SK-N-SH (cell line): Measurements from ENCODE around the gene AFF1. TPM values are rescaled to one million over a fixed set of nuclear protein-coding genes. Genes with fewer than 3 reads are reported as not detected.

Experiments
- CTCF ChIA-PET: fragments of 300-600, 350-600 bp; formaldehyde crosslinking; extraction: SDS; loops from one replicate; lab custom pipeline; 2021; lab: Yijun Ruan, JAX
- POLR2A ChIA-PET: fragments of 350-600 bp; sonication (Branson Sonifier 250); formaldehyde crosslinking; extraction: SDS; loops from one replicate; lab custom pipeline; 2020; ENCODE audit warnings: antibody characterized with exemption, inconsistent platforms; lab: Yijun Ruan, JAX
- DNase-seq: peaks from one replicate; pipeline ENCODE4 v3.0.0; 2012
- H2AFZ ChIP-seq: fragments of 200-600 bp; sonication (generic); 2 replicates; pipeline ENCODE4 v1.8.1; 2016; ENCODE audit warnings: antibody characterized with exemption, mild to moderate bottlenecking, low read depth
- H3F3A ChIP-seq: fragments of 200-600 bp; sonication (generic); replicated peaks from 2 replicates; pipeline ENCODE3; 2016; ENCODE audit warnings: antibody characterized with exemption, mild to moderate bottlenecking; ENCODE audit not compliant: insufficient read depth
- H3K27ac ChIP-seq, 2 experiments: fragments of 200-500 bp in 1 of 2; fragments of 200-600 bp in 1 of 2; sonication (Bioruptor generic) in 1 of 2; sonication (generic), shearing (Covaris generic) in 1 of 2; 2 replicates each; pipeline versions ENCODE4 v1.5.1 to v1.6.1; 2014 to 2016; ENCODE audit warnings: low read depth in 2 of 2, inconsistent platforms in 1 of 2, low read length in 1 of 2, mild to moderate bottlenecking in 1 of 2, mixed read lengths in 1 of 2
- H3K27me3 ChIP-seq: fragments of 200-600 bp; sonication (generic), shearing (Covaris generic); 2 replicates; pipeline ENCODE4 v1.6.1; 2016; ENCODE audit warnings: mixed run types; ENCODE audit not compliant: insufficient read depth
- H3K36me3 ChIP-seq, 2 experiments: fragments of 200-500 bp in 1 of 2; fragments of 200-600 bp in 1 of 2; sonication (Bioruptor generic) in 1 of 2; sonication (generic) in 1 of 2; replicated peaks in 1 of 2; 2 replicates each; pipeline versions ENCODE3 to v1.5.1; 2014 to 2016; ENCODE audit warnings: low read length in 1 of 2, mild to moderate bottlenecking in 1 of 2; ENCODE audit not compliant: insufficient read depth in 2 of 2, control insufficient read depth in 1 of 2
- H3K4me1 ChIP-seq, 2 experiments: fragments of 200-500 bp in 1 of 2; fragments of 200-600 bp in 1 of 2; sonication (Bioruptor generic) in 1 of 2; sonication (generic), shearing (Covaris generic) in 1 of 2; 2 replicates each; pipeline versions ENCODE4 v1.5.1 to v1.6.1; 2014 to 2016; ENCODE audit warnings: low read depth in 1 of 2, low read length in 1 of 2, mixed run types in 1 of 2; ENCODE audit not compliant: insufficient read depth in 2 of 2, control insufficient read depth in 1 of 2
- H3K4me2 ChIP-seq: fragments of 200-600 bp; sonication (generic), shearing (Covaris generic); 2 replicates; pipeline ENCODE4 v1.6.1; 2017; ENCODE audit warnings: mixed run types
- H3K4me3 ChIP-seq, 2 experiments: fragments of 200-500 bp in 1 of 2; fragments of 200-600 bp in 1 of 2; sonication (Bioruptor generic) in 1 of 2; sonication (generic), shearing (Covaris generic) in 1 of 2; 2 replicates each; pipeline versions ENCODE4 v1.5.1 to v1.8.1; 2014 to 2016; ENCODE audit warnings: low read depth in 2 of 2, inconsistent platforms in 1 of 2, low read length in 1 of 2, mild to moderate bottlenecking in 1 of 2, mixed read lengths in 1 of 2, moderate library complexity in 1 of 2
- H3K79me2 ChIP-seq: fragments of 200-600 bp; sonication (generic); 2 replicates; pipeline ENCODE4 v1.8.1; 2017; ENCODE audit warnings: mild to moderate bottlenecking; ENCODE audit not compliant: insufficient read depth
- H3K9ac ChIP-seq: fragments of 200-600 bp; sonication (generic); 2 replicates; pipeline ENCODE4 v1.6.1; 2017; ENCODE audit warnings: mixed run types
- H3K9me2 ChIP-seq: fragments of 200-600 bp; sonication (generic); 2 replicates; pipeline ENCODE4 v1.6.1; 2017; ENCODE audit warnings: mixed run types
- H3K9me3 ChIP-seq: fragments of 200-600 bp; sonication (generic); 2 replicates; pipeline ENCODE4 v1.6.1; 2017; ENCODE audit warnings: mixed run types, mild to moderate bottlenecking, moderate library complexity
- H4K20me1 ChIP-seq: fragments of 200-600 bp; sonication (generic); 2 replicates; pipeline ENCODE4 v1.6.1; 2017; ENCODE audit warnings: mild to moderate bottlenecking, mixed run types; ENCODE audit not compliant: insufficient read depth
- CTCF ChIP-seq: fragments of 200-600 bp; sonication (generic); IDR thresholded peaks from 2 replicates; pipeline ENCODE4 v1.6.1; 2017; ENCODE audit warnings: antibody characterized with exemption, mild to moderate bottlenecking, moderate library complexity
- GATA2 ChIP-seq: sonication (generic); formaldehyde crosslinking; IDR thresholded peaks from 2 replicates; pipeline ENCODE4 v1.5.0; 2020; ENCODE audit warnings: mild to moderate bottlenecking, missing genetic modification reagents
- IRF3 ChIP-seq: fragments of 150-350 bp; IDR thresholded peaks from 2 replicates; pipeline ENCODE4 v1.6.1; 2016; ENCODE audit warnings: mild to moderate bottlenecking, low read depth, low read length
- MAX ChIP-seq: IDR thresholded peaks from 2 replicates; pipeline ENCODE4 v1.4.0; 2012; ENCODE audit warnings: low read depth
- NFIC ChIP-seq: IDR thresholded peaks from 2 replicates; pipeline ENCODE4 v1.4.0; 2012; ENCODE audit warnings: borderline replicate concordance
- SMC3 ChIP-seq: IDR thresholded peaks from 2 replicates; pipeline ENCODE4 v1.6.1; 2012; ENCODE audit warnings: low read depth, low read length, improper control_type of control experiment
- TCF12 ChIP-seq: IDR thresholded peaks from 2 replicates; pipeline ENCODE4 v1.4.0; 2012
- YY1 ChIP-seq: IDR thresholded peaks from 2 replicates; pipeline ENCODE4 v1.4.0; 2012; ENCODE audit warnings: low read depth, mild to moderate bottlenecking
- WGBS: methylation state at CpG from one replicate; pipeline ENCODE4 v1.1.6; 2017; ENCODE audit warnings: low lambda C conversion rate; 5-methylcytosine and 5-hydroxymethylcytosine counted together
- polyA plus RNA-seq, 3 experiments: library from polyadenylated mRNA; depleted of rRNA; stranded (reverse); fragments of >200 nt; gene quantifications; 2 replicates each; pipeline ENCODE4 v1.2.3, GENCODE V29; 2012

The AFF1 gene
- polyA plus RNA-seq, 1 of the 3 experiments (the other 2 are of a cell fraction): 2.7 TPM

GRCh38 chr4:87116231-87116630, 181.4 kb downstream of the AFF1 start:
- TF ChIP-seq MAX (no peak), TCF12 (no peak), YY1 (no peak), NFIC (no peak)
- no peaks in the 10 kb centered on the region for H4K20me1 ChIP-seq
- no peak overlapping the region for H3K27ac ChIP-seq
- no peaks in the 10 kb centered on the region for H3F3A ChIP-seq
- H2AFZ ChIP-seq: no peak overlapping the region
- WGBS: 100% methylated on average over 1 of the region's 1 CpG
- H3K4me2 ChIP-seq: no peak overlapping the region
- no peaks in the 10 kb centered on the region for H3K9me3 ChIP-seq
- H3K36me3 ChIP-seq: peaks cover 20 to 24% of the 10 kb centered on the region in 2 experiments
- H3K27me3 ChIP-seq: no peaks in the 10 kb centered on the region
- no peak overlapping the region for H3K4me3 ChIP-seq
- H3K4me1 ChIP-seq: 0 out of 4 replicates have a peak, but pooled peaks cover 0 to 3% of the 10 kb centered on the region in 2 experiments
- no peak overlapping the region for H3K9ac ChIP-seq
- CTCF ChIA-PET: interaction anchor here (0.9 to 1.5 kb wide), 4 partner anchors 34 to 194 kb away, joined by 3 to 5 read pairs (median 4); no protein-coding TSS in a partner anchor
- no peaks in the 10 kb centered on the region for H3K9me2 ChIP-seq
- DNase-seq: no peak
- POLR2A ChIA-PET: no interaction called here
- H3K79me2 ChIP-seq: no peaks in the 10 kb centered on the region

GRCh38 chr4:87117051-87117731, 182.4 kb downstream of the AFF1 start:
- 87% methylated on average over 7 of the region's 8 CpGs for WGBS
- Histone ChIP-seq H3K9me2 (no peaks in the 10 kb centered on the region), H3K4me2 (no peak overlapping the region), H3K4me1 (peaks cover 0 to 3% of the 10 kb centered on the region in 2 experiments; a peak in 1 of 4 replicates), H3K4me3 (no peak overlapping the region), H3K36me3 (peaks cover 18 to 23% of the 10 kb centered on the region in 2 experiments), H2AFZ (no peak overlapping the region), H3K27me3 (no peaks in the 10 kb centered on the region), H4K20me1 (no peaks in the 10 kb centered on the region), H3F3A (no peaks in the 10 kb centered on the region), H3K27ac (no peak overlapping the region), H3K9me3 (no peaks in the 10 kb centered on the region), H3K79me2 (no peaks in the 10 kb centered on the region), H3K9ac (no peak overlapping the region)
- no peak for DNase-seq
- TF ChIP-seq IRF3 (no peak), SMC3 (no peak), CTCF (no peak), GATA2 (CRISPR knock-in tag) (no peak)
- POLR2A ChIA-PET: no interaction called here
- CTCF ChIA-PET: interaction anchor here (0.9 to 1.5 kb wide), 3 partner anchors 33 to 195 kb away, joined by 3 to 5 read pairs (median 4); no protein-coding TSS in a partner anchor
